SK-N-SH (cell line): ENCODE measurements around the gene PRMT2. TPM values are rescaled to one million over a fixed set of nuclear protein-coding genes. Genes with fewer than 3 reads are reported as not detected.

Experiments
- CTCF ChIA-PET: fragments of 300-600, 350-600 bp; formaldehyde crosslinking; extraction: SDS; loops from one replicate; lab custom pipeline; 2021; lab: Yijun Ruan, JAX
- POLR2A ChIA-PET: fragments of 350-600 bp; sonication (Branson Sonifier 250); formaldehyde crosslinking; extraction: SDS; loops from one replicate; lab custom pipeline; 2020; ENCODE audit warnings: antibody characterized with exemption, inconsistent platforms; lab: Yijun Ruan, JAX
- DNase-seq: peaks from one replicate; pipeline ENCODE4 v3.0.0; 2012
- H2AFZ ChIP-seq: fragments of 200-600 bp; sonication (generic); 2 replicates; pipeline ENCODE4 v1.8.1; 2016; ENCODE audit warnings: antibody characterized with exemption, mild to moderate bottlenecking, low read depth
- H3F3A ChIP-seq: fragments of 200-600 bp; sonication (generic); replicated peaks from 2 replicates; pipeline ENCODE3; 2016; ENCODE audit warnings: antibody characterized with exemption, mild to moderate bottlenecking; ENCODE audit not compliant: insufficient read depth
- H3K27ac ChIP-seq, 2 experiments: fragments of 200-500 bp in 1 of 2; fragments of 200-600 bp in 1 of 2; sonication (Bioruptor generic) in 1 of 2; sonication (generic), shearing (Covaris generic) in 1 of 2; 2 replicates each; pipeline versions ENCODE4 v1.5.1 to v1.6.1; 2014 to 2016; ENCODE audit warnings: low read depth in 2 of 2, inconsistent platforms in 1 of 2, low read length in 1 of 2, mild to moderate bottlenecking in 1 of 2, mixed read lengths in 1 of 2
- H3K27me3 ChIP-seq: fragments of 200-600 bp; sonication (generic), shearing (Covaris generic); 2 replicates; pipeline ENCODE4 v1.6.1; 2016; ENCODE audit warnings: mixed run types; ENCODE audit not compliant: insufficient read depth
- H3K36me3 ChIP-seq, 2 experiments: fragments of 200-500 bp in 1 of 2; fragments of 200-600 bp in 1 of 2; sonication (Bioruptor generic) in 1 of 2; sonication (generic) in 1 of 2; replicated peaks in 1 of 2; 2 replicates each; pipeline versions ENCODE3 to v1.5.1; 2014 to 2016; ENCODE audit warnings: low read length in 1 of 2, mild to moderate bottlenecking in 1 of 2; ENCODE audit not compliant: insufficient read depth in 2 of 2, control insufficient read depth in 1 of 2
- H3K4me1 ChIP-seq, 2 experiments: fragments of 200-500 bp in 1 of 2; fragments of 200-600 bp in 1 of 2; sonication (Bioruptor generic) in 1 of 2; sonication (generic), shearing (Covaris generic) in 1 of 2; 2 replicates each; pipeline versions ENCODE4 v1.5.1 to v1.6.1; 2014 to 2016; ENCODE audit warnings: low read depth in 1 of 2, low read length in 1 of 2, mixed run types in 1 of 2; ENCODE audit not compliant: insufficient read depth in 2 of 2, control insufficient read depth in 1 of 2
- H3K4me2 ChIP-seq: fragments of 200-600 bp; sonication (generic), shearing (Covaris generic); 2 replicates; pipeline ENCODE4 v1.6.1; 2017; ENCODE audit warnings: mixed run types
- H3K4me3 ChIP-seq, 2 experiments: fragments of 200-500 bp in 1 of 2; fragments of 200-600 bp in 1 of 2; sonication (Bioruptor generic) in 1 of 2; sonication (generic), shearing (Covaris generic) in 1 of 2; 2 replicates each; pipeline versions ENCODE4 v1.5.1 to v1.8.1; 2014 to 2016; ENCODE audit warnings: low read depth in 2 of 2, inconsistent platforms in 1 of 2, low read length in 1 of 2, mild to moderate bottlenecking in 1 of 2, mixed read lengths in 1 of 2, moderate library complexity in 1 of 2
- H3K79me2 ChIP-seq: fragments of 200-600 bp; sonication (generic); 2 replicates; pipeline ENCODE4 v1.8.1; 2017; ENCODE audit warnings: mild to moderate bottlenecking; ENCODE audit not compliant: insufficient read depth
- H3K9ac ChIP-seq: fragments of 200-600 bp; sonication (generic); 2 replicates; pipeline ENCODE4 v1.6.1; 2017; ENCODE audit warnings: mixed run types
- H3K9me2 ChIP-seq: fragments of 200-600 bp; sonication (generic); 2 replicates; pipeline ENCODE4 v1.6.1; 2017; ENCODE audit warnings: mixed run types
- H3K9me3 ChIP-seq: fragments of 200-600 bp; sonication (generic); 2 replicates; pipeline ENCODE4 v1.6.1; 2017; ENCODE audit warnings: mixed run types, mild to moderate bottlenecking, moderate library complexity
- H4K20me1 ChIP-seq: fragments of 200-600 bp; sonication (generic); 2 replicates; pipeline ENCODE4 v1.6.1; 2017; ENCODE audit warnings: mild to moderate bottlenecking, mixed run types; ENCODE audit not compliant: insufficient read depth
- CHD2 ChIP-seq: fragments of 150-350 bp; IDR thresholded peaks from 2 replicates; pipeline ENCODE4 v1.6.1; 2018; ENCODE audit warnings: low read length; ENCODE audit not compliant: partially characterized antibody
- CTCF ChIP-seq: fragments of 200-600 bp; sonication (generic); IDR thresholded peaks from 2 replicates; pipeline ENCODE4 v1.6.1; 2017; ENCODE audit warnings: antibody characterized with exemption, mild to moderate bottlenecking, moderate library complexity
- GABPA ChIP-seq: IDR thresholded peaks from 2 replicates; pipeline ENCODE4 v1.4.0; 2012; ENCODE audit warnings: low read depth, mild to moderate bottlenecking
- GATA2 ChIP-seq: sonication (generic); formaldehyde crosslinking; IDR thresholded peaks from 2 replicates; pipeline ENCODE4 v1.5.0; 2020; ENCODE audit warnings: mild to moderate bottlenecking, missing genetic modification reagents
- JUND ChIP-seq: IDR thresholded peaks from 2 replicates; pipeline ENCODE4 v1.4.0; 2012
- MEF2A ChIP-seq: IDR thresholded peaks from 2 replicates; pipeline ENCODE4 v1.4.0; 2012; ENCODE audit warnings: low read depth, borderline replicate concordance
- NFIC ChIP-seq: IDR thresholded peaks from 2 replicates; pipeline ENCODE4 v1.4.0; 2012; ENCODE audit warnings: borderline replicate concordance
- NRF1 ChIP-seq: IDR thresholded peaks from 2 replicates; pipeline ENCODE4 v1.6.1; 2012; ENCODE audit warnings: low read depth, mild to moderate bottlenecking, low read length
- POLR2AphosphoS5 ChIP-seq: IDR thresholded peaks from 2 replicates; pipeline ENCODE4 v1.6.1; 2012; ENCODE audit warnings: low read depth, low read length
- RAD21 ChIP-seq: IDR thresholded peaks from 2 replicates; pipeline ENCODE4 v1.6.1; 2012; ENCODE audit warnings: mild to moderate bottlenecking, low read length
- RCOR1 ChIP-seq: fragments of 150-350 bp; IDR thresholded peaks from 2 replicates; pipeline ENCODE4 v1.6.1; 2017; ENCODE audit warnings: antibody characterized with exemption, low read length
- REST ChIP-seq: IDR thresholded peaks from 2 replicates; pipeline ENCODE4 v1.6.1; 2012; ENCODE audit warnings: mild to moderate bottlenecking, low read depth, low read length, moderate library complexity
- RFX5 ChIP-seq: IDR thresholded peaks from 2 replicates; pipeline ENCODE4 v1.6.1; 2012; ENCODE audit warnings: mild to moderate bottlenecking, improper control_type of control experiment, low read length
- RXRA ChIP-seq: IDR thresholded peaks from 2 replicates; pipeline ENCODE4 v1.4.0; 2012; ENCODE audit warnings: low read depth, mild to moderate bottlenecking, borderline replicate concordance
- TCF12 ChIP-seq: IDR thresholded peaks from 2 replicates; pipeline ENCODE4 v1.4.0; 2012
- WGBS: methylation state at CpG from one replicate; pipeline ENCODE4 v1.1.6; 2017; ENCODE audit warnings: low lambda C conversion rate; 5-methylcytosine and 5-hydroxymethylcytosine counted together
- polyA plus RNA-seq, 3 experiments: library from polyadenylated mRNA; depleted of rRNA; stranded (reverse); fragments of >200 nt; gene quantifications; 2 replicates each; pipeline ENCODE4 v1.2.3, GENCODE V29; 2012
- TF ChIP-seq, protein P1 (sequence below): IDR thresholded peaks from 2 replicates; pipeline ENCODE4 v1.4.0; 2012; ENCODE audit warnings: low read depth, borderline replicate concordance
- TF ChIP-seq, protein P2 (sequence below): fragments of 150-350 bp; IDR thresholded peaks from 2 replicates; pipeline ENCODE4 v1.6.1; 2016; ENCODE audit warnings: mild to moderate bottlenecking, low read depth, low read length

The PRMT2 gene
- polyA plus RNA-seq, 1 of the 3 experiments (the other 2 are of a cell fraction) = 278 TPM

DNA sequence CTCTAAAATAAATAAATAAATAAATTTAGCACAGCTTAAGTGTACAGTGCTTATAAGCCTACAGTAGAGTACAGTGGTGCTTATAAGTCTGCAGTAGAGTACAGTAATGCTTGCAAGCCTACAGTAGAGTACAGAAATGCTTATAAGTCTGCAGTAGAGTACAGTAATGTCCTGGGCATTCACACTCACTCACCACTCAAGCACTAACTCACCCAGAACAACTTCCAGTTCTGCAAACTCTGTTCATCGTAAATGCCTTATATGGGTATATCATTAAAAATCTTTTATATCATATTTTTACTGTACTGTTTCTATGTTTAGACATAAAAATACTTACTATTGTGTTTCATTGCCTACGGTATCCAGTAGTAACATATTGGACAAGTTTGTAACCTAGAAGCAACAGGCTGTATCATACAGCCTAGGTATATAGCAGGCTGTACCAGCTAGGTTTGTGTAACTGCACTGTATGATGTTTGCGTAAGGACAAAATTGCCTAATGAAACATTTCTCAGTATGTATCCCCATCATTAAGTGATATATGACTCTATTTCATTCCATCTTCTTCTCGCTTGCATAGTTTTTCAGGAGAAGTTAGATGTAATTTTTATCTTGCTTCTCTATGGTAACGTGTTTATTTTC lies 16.6 kb upstream of the PRMT2 start:
- H3K36me3 ChIP-seq = no peaks in the 10 kb centered on the region
- H3K27ac ChIP-seq = no peak overlapping the region
- H2AFZ ChIP-seq = no peak overlapping the region
- no peak for DNase-seq
- no peak overlapping the region for H3K4me3 ChIP-seq
- ChIA-PET CTCF (no interaction called here), POLR2A (no interaction called here)
- H3F3A ChIP-seq = no peaks in the 10 kb centered on the region
- H3K4me2 ChIP-seq = no peak overlapping the region
- no peaks in the 10 kb centered on the region for H4K20me1 ChIP-seq
- no peaks in the 10 kb centered on the region for H3K79me2 ChIP-seq
- no peaks in the 10 kb centered on the region; the same call in 1 of the 2 replicates for H3K9me3 ChIP-seq
- 71% methylated on average over 5 of the region's 5 CpGs for WGBS
- no peaks in the 10 kb centered on the region for H3K27me3 ChIP-seq
- no peaks in the 10 kb centered on the region for H3K9me2 ChIP-seq
- no peak overlapping the region for H3K9ac ChIP-seq
- H3K4me1 ChIP-seq = no peaks in the 10 kb centered on the region
- no peak for TF ChIP-seq REST
- no peak for TF ChIP-seq POLR2AphosphoS5
- TF ChIP-seq, all 33 proteins: peak for 0

DNA sequence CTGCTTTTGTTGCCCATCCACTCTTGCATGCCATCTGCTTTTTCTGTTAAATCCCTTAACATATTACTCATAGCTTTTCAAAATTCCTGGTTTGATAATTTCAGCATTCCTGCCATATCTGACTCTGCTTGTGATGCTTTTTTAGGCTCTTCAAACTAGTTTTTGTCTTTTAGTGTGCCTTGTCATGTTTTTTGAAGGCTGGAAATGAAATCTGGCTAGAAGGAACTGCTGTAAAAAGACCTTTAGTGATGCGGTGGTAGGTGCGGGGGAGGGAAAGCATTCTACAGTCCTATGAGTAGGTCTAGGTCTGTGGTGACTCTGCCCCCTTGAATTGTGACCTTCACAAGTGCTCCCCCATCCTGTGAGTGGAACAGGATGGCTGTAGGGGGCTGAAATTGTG lies 15.6 kb upstream of the PRMT2 start:
- no peak for TF ChIP-seq RXRA
- TF ChIP-seq NRF1 = no peak
- TF ChIP-seq TCF12 = no peak
- TF ChIP-seq POLR2AphosphoS5 = no peak
- TF ChIP-seq CTCF = no peak
- TF ChIP-seq, protein P1, sequence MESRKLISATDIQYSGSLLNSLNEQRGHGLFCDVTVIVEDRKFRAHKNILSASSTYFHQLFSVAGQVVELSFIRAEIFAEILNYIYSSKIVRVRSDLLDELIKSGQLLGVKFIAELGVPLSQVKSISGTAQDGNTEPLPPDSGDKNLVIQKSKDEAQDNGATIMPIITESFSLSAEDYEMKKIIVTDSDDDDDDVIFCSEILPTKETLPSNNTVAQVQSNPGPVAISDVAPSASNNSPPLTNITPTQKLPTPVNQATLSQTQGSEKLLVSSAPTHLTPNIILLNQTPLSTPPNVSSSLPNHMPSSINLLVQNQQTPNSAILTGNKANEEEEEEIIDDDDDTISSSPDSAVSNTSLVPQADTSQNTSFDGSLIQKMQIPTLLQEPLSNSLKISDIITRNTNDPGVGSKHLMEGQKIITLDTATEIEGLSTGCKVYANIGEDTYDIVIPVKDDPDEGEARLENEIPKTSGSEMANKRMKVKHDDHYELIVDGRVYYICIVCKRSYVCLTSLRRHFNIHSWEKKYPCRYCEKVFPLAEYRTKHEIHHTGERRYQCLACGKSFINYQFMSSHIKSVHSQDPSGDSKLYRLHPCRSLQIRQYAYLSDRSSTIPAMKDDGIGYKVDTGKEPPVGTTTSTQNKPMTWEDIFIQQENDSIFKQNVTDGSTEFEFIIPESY = no peak
- TF ChIP-seq RFX5 = no peak
- no peak for TF ChIP-seq CHD2
- no peak for TF ChIP-seq GABPA
- no peak for TF ChIP-seq RCOR1
- no peak for TF ChIP-seq RAD21
- TF ChIP-seq MEF2A = no peak
- no peak for TF ChIP-seq NFIC
- no peak for TF ChIP-seq JUND
- TF ChIP-seq, protein P2, sequence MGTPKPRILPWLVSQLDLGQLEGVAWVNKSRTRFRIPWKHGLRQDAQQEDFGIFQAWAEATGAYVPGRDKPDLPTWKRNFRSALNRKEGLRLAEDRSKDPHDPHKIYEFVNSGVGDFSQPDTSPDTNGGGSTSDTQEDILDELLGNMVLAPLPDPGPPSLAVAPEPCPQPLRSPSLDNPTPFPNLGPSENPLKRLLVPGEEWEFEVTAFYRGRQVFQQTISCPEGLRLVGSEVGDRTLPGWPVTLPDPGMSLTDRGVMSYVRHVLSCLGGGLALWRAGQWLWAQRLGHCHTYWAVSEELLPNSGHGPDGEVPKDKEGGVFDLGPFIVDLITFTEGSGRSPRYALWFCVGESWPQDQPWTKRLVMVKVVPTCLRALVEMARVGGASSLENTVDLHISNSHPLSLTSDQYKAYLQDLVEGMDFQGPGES = no peak
- TF ChIP-seq GATA2 (CRISPR knock-in tag) = no peak
- ChIA-PET POLR2A (no interaction called here), CTCF (no interaction called here)
- Histone ChIP-seq H3K9me2 (no peaks in the 10 kb centered on the region), H2AFZ (no peak overlapping the region), H3K4me1 (no peaks in the 10 kb centered on the region), H3K4me2 (no peak overlapping the region), H3K27ac (no peak overlapping the region), H3K79me2 (no peaks in the 10 kb centered on the region), H3K4me3 (no peak overlapping the region), H3K9me3 (no peaks in the 10 kb centered on the region; the same call in 1 of the 2 replicates), H3K9ac (no peak overlapping the region), H3K27me3 (no peaks in the 10 kb centered on the region), H3F3A (no peaks in the 10 kb centered on the region), H3K36me3 (no peaks in the 10 kb centered on the region), H4K20me1 (no peaks in the 10 kb centered on the region)
- DNase-seq = no peak
- WGBS = 87% methylated on average over 2 of the region's 2 CpGs
